Ascending aorta (tissue), 2 donors: ENCODE results near the gene PTK7. TPM values are rescaled to one million over a fixed set of nuclear protein-coding genes. Genes with fewer than 3 reads are reported as not detected.

Experiments
- DNase-seq, 2 donors: peaks; one replicate each; pipeline ENCODE4 v3.0.0-alpha.2; 2019; ENCODE audit warnings: low spot score in 2 of 2
- H3K27ac ChIP-seq, 2 donors: fragments of 200-600 bp; sonication (generic); one replicate each; pipeline ENCODE4 v1.5.1; 2016 to 2017; ENCODE audit warnings: mild to moderate bottlenecking in 1 of 2
- H3K27me3 ChIP-seq: fragments of 200-600 bp; sonication (generic); one replicate; pipeline ENCODE4 v1.5.1; 2017
- H3K36me3 ChIP-seq, 2 donors: fragments of 200-600 bp; sonication (generic); one replicate each; pipeline ENCODE4 v1.5.1; 2016
- H3K4me1 ChIP-seq, 2 donors: fragments of 200-600 bp; sonication (generic); one replicate each; pipeline ENCODE4 v1.5.1; 2016 to 2017; ENCODE audit warnings: mild to moderate bottlenecking in 1 of 2
- H3K4me3 ChIP-seq, 2 donors: fragments of 200-600 bp; sonication (generic); one replicate each; pipeline ENCODE4 v1.5.1; 2016 to 2017; ENCODE audit warnings: mild to moderate bottlenecking in 1 of 2
- H3K9me3 ChIP-seq, 2 donors: fragments of 200-600 bp; sonication (generic); one replicate each; pipeline ENCODE4 v1.5.1; 2016
- CTCF ChIP-seq, 3 experiments: fragments of 200-600 bp in 2 of 3; fragments of 450-650 bp in 1 of 3; sonication (generic) in 2 of 3; IDR thresholded peaks; one replicate each; pipeline ENCODE4 v1.5.1; 2016 to 2019; ENCODE audit warnings: antibody characterized with exemption in 3 of 3, mild to moderate bottlenecking in 1 of 3, moderate library complexity in 1 of 3
- intact Hi-C: fragments of 100-400 bp; cut with DNase I; formaldehyde crosslinking; loops from one replicate; pipeline ENCODE4 v1.15.1; 2023
- total RNA-seq: library from RNA; depleted of rRNA; stranded (reverse); fragments of >200 nt; gene quantifications from one replicate; pipeline ENCODE4 v1.1.0, GENCODE V29; 2016

Gene PTK7
- total RNA-seq, 1 donor from 2014 or later, result 34.9 TPM

GRCh38 chr6:43142101-43142500, 66.0 kb downstream of the PTK7 start:
- Histone ChIP-seq H3K36me3 (no peaks in the 10 kb centered on the region), H3K27ac (no peak overlapping the region), H3K9me3 (no peaks in the 10 kb centered on the region), H3K4me3 (no peak overlapping the region), H3K27me3 (no peaks in the 10 kb centered on the region), H3K4me1 (peaks cover 0 to 3% of the 10 kb centered on the region in 2 donors)
- DNase-seq, result no peak
- no peak for TF ChIP-seq CTCF (IDR thresholded peaks at IDR 0.05)
- intact Hi-C loops, result loop anchor here (5.0 kb wide), 2 partner anchors 85 to 130 kb away; partner anchors contain the start of genes KLC4, KLHDC3, MEA1 and MRPL2

- Histone ChIP-seq H3K27ac (peak overlapping the region in 1 of 2 donors; percentile 9), H3K9me3 (no peaks in the 10 kb centered on the region), H3K36me3 (no peaks in the 10 kb centered on the region), H3K4me3 (no peak overlapping the region), H3K27me3 (no peaks in the 10 kb centered on the region), H3K4me1 (peaks cover 0 to 3% of the 10 kb centered on the region in 2 donors)
- intact Hi-C loops, result loop anchor here (1.0 to 5.0 kb wide), 4 partner anchors 73 to 242 kb away; partner anchors contain the start of genes KLC4, KLHDC3, MEA1 and MRPL2
- TF ChIP-seq CTCF (IDR thresholded peaks at IDR 0.05), result peak; percentile 94 to 97 (median 95)
- peak; percentile 29 to 93 for DNase-seq
Measured at GRCh38 chr6:43143235-43144128, 67.4 kb downstream of the PTK7 start.

GRCh38 chr6:43144879-43145278, 68.8 kb downstream of the PTK7 start:
- no peaks in the 10 kb centered on the region for H3K36me3 ChIP-seq
- no peak overlapping the region for H3K4me3 ChIP-seq
- no peak overlapping the region for H3K27ac ChIP-seq
- TF ChIP-seq CTCF (IDR thresholded peaks at IDR 0.05), result no peak
- no peaks in the 10 kb centered on the region for H3K27me3 ChIP-seq
- peaks cover 0 to 3% of the 10 kb centered on the region in 2 donors for H3K4me1 ChIP-seq
- intact Hi-C loops, result loop anchor here (5.0 kb wide), 2 partner anchors 88 to 133 kb away; partner anchors contain the start of genes KLC4, KLHDC3, MEA1 and MRPL2
- no peaks in the 10 kb centered on the region for H3K9me3 ChIP-seq
- DNase-seq, result no peak

- Histone ChIP-seq H3K9me3 (no peaks in the 10 kb centered on the region), H3K4me3 (no peak overlapping the region), H3K27ac (no peak overlapping the region), H3K4me1 (peaks cover 0 to 5% of the 10 kb centered on the region in 2 donors), H3K27me3 (no peaks in the 10 kb centered on the region), H3K36me3 (no peaks in the 10 kb centered on the region)
- no peak for TF ChIP-seq CTCF (IDR thresholded peaks at IDR 0.05)
- no peak for DNase-seq
- intact Hi-C loops, result no loop called here
Measured at GRCh38 chr6:43146261-43146660, 70.1 kb downstream of the PTK7 start.

- intact Hi-C loops, result no loop called here
- no peak for TF ChIP-seq CTCF (IDR thresholded peaks at IDR 0.05)
- Histone ChIP-seq H3K4me3 (no peak overlapping the region), H3K27ac (peak overlapping the region in 1 of 2 donors; percentile 13), H3K36me3 (no peaks in the 10 kb centered on the region), H3K4me1 (peaks cover 0 to 5% of the 10 kb centered on the region in 2 donors), H3K27me3 (no peaks in the 10 kb centered on the region), H3K9me3 (no peaks in the 10 kb centered on the region)
- DNase-seq, result no peak
Measured at GRCh38 chr6:43146709-43147688, 70.9 kb downstream of the PTK7 start.
